ENCODE results near the gene SLC16A11. TPM values are rescaled to one million over a fixed set of nuclear protein-coding genes. Genes with fewer than 3 reads are reported as not detected.

The SLC16A11 gene
- total and polyA plus RNA-seq, 10 of the 15 experiments (the other 5 are each of a cell fraction or from before 2014, with no cell fraction given) = 0.11 to 2.7 (median 0.84) TPM

DNA sequence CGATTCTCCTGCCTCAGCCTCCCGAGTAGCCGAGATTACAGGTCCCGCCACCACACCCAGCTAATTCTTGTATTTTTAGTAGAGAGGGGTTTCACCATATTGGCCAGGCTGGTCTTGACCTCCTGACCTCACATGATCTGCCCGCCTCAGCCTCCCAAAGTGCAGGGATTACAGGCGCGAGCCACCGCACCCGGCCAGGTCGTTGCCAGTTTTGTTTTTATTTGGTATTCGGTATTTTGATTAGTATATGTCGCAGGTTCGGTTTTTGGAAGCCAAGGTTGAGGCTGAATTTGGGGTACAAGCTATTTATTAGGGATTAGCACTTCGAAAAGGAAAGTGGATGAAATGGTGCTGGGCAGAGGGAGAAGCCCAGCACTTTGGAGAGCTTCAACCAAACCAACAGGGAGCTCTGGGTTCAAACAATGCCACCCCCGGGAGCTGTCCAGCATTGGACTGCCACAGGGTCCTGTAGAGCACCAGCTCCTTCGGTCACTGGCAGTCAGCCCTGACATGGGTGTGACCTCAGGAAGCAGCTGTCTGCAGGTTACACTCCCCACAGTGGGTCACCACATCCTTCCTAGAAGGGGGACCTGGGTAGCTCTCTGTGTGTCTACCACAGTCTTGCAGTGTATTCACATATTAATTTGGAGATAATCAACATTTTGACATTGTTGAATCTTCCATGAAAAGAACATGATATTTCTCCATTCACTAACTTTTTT is 37.6 kb upstream of the SLC16A11 start:
- peak; percentile 60 for ATAC-seq
- CTCF ChIA-PET = interaction anchor here (1.0 to 1.4 kb wide), 2 partner anchors 9 to 29 kb away, joined by 3 to 4 read pairs; no protein-coding TSS in a partner anchor
- RAD21 ChIA-PET (ENCODE audit: unreplicated experiment) = interaction anchor here (0.7 kb wide), 1 partner anchor 35 kb away, joined by 3 read pairs; no protein-coding TSS in a partner anchor
- WGBS (ENCODE audit: insufficient coverage, insufficient replicate concordance, low lambda C conversion rate, missing lambda C conversion rate) = 48% methylated on average over 16 of the region's 16 CpGs
- Histone ChIP-seq H3K36me3 (ENCODE audit: control insufficient read depth in 2 of 2, insufficient read depth in 2 of 2, low read length in 1 of 2) (no peaks in the 10 kb centered on the region), H3K9ac (ENCODE audit: control insufficient read depth, insufficient read depth, low read length) (no peak overlapping the region), H3K27ac (ENCODE audit: control insufficient read depth, insufficient read depth) (no peak overlapping the region), H4K20me1 (ENCODE audit: control insufficient read depth, insufficient read depth) (no peaks in the 10 kb centered on the region), H3K4me1 (ENCODE audit: control insufficient read depth, insufficient read depth, low read length) (no peaks in the 10 kb centered on the region), H3K4me2 (ENCODE audit: control insufficient read depth, insufficient read depth) (no peak overlapping the region), H2AFZ (ENCODE audit: control insufficient read depth, low read depth, low read length) (no peak overlapping the region), H3K27me3 (replicated peaks in 1 of 2; ENCODE audit: control insufficient read depth in 2 of 2, insufficient read depth in 2 of 2, low read length in 1 of 2) (no peaks in the 10 kb centered on the region), H3K79me2 (ENCODE audit: control insufficient read depth, insufficient read depth, low read length) (no peaks in the 10 kb centered on the region), H3K9me3 (replicated peaks; ENCODE audit: control insufficient read depth, insufficient read depth, low read length) (no peaks in the 10 kb centered on the region), H3K4me3 (no peak overlapping the region)
- no peak for FAIRE-seq
- in situ Hi-C loops (cut with MboI) (no loop called here), intact Hi-C loops (cut with micrococcal nuclease; ENCODE audit: unreplicated experiment) (no loop called here)
- POLR2A ChIA-PET = interaction anchor here (0.7 kb wide), 1 partner anchor 51 kb away, joined by 6 read pairs; no protein-coding TSS in a partner anchor
- DNase-seq (ENCODE audit: low read depth, low spot score) = no peak
- BruUV-seq (replicated peaks) = no TSS peak
- SMC1A ChIA-PET (ENCODE audit: uncharacterized antibody, unreplicated experiment) = interaction anchor here (1.1 to 1.3 kb wide), 2 partner anchors 18 to 51 kb away, joined by 3 read pairs; no protein-coding TSS in a partner anchor
- TF ChIP-seq RUNX3 (IDR thresholded peaks at IDR 0.05; ENCODE audit: low read length) (peak; percentile 51; the same call in 1 of the 2 replicates), TCF12 (IDR thresholded peaks at IDR 0.05; ENCODE audit: low read depth, low read length) (0 out of 2 replicates have a peak, but pooled peaks have one; percentile 19), YY1 (IDR thresholded peaks at IDR 0.05; ENCODE audit: low read depth, low read length) (no peak)
- TF ChIP-seq, protein P1, sequence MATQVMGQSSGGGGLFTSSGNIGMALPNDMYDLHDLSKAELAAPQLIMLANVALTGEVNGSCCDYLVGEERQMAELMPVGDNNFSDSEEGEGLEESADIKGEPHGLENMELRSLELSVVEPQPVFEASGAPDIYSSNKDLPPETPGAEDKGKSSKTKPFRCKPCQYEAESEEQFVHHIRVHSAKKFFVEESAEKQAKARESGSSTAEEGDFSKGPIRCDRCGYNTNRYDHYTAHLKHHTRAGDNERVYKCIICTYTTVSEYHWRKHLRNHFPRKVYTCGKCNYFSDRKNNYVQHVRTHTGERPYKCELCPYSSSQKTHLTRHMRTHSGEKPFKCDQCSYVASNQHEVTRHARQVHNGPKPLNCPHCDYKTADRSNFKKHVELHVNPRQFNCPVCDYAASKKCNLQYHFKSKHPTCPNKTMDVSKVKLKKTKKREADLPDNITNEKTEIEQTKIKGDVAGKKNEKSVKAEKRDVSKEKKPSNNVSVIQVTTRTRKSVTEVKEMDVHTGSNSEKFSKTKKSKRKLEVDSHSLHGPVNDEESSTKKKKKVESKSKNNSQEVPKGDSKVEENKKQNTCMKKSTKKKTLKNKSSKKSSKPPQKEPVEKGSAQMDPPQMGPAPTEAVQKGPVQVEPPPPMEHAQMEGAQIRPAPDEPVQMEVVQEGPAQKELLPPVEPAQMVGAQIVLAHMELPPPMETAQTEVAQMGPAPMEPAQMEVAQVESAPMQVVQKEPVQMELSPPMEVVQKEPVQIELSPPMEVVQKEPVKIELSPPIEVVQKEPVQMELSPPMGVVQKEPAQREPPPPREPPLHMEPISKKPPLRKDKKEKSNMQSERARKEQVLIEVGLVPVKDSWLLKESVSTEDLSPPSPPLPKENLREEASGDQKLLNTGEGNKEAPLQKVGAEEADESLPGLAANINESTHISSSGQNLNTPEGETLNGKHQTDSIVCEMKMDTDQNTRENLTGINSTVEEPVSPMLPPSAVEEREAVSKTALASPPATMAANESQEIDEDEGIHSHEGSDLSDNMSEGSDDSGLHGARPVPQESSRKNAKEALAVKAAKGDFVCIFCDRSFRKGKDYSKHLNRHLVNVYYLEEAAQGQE (IDR thresholded peaks at IDR 0.05; ENCODE audit: low read depth, low read length) = peak; percentile 80

Measured in GM12878 (cell line).